ENCODE data around the gene SCAMP1.

Gene SCAMP1

GRCh38 chr5:78495800-78496199 lies 135.4 kb downstream of the SCAMP1 start:
- DNase-seq (ENCODE audit: low read depth): no peak
- in situ Hi-C loops (cut with HindIII; ENCODE audit: low sequenced_read_pairs): no loop called here
- TF ChIP-seq CTCF (IDR thresholded peaks at IDR 0.05; ENCODE audit: low read depth, low read length, missing control alignments): no peak
- H3K4me3 ChIP-seq (ENCODE audit: low read depth, low read length): no peak overlapping the region

GRCh38 chr5:78496373-78496772 lies 136.0 kb downstream of the SCAMP1 start:
- no peak overlapping the region for H3K4me3 ChIP-seq (ENCODE audit: low read depth, low read length)
- in situ Hi-C loops (cut with HindIII; ENCODE audit: low sequenced_read_pairs): no loop called here
- DNase-seq (ENCODE audit: low read depth): no peak
- no peak for TF ChIP-seq CTCF (IDR thresholded peaks at IDR 0.05; ENCODE audit: low read depth, low read length, missing control alignments)

- in situ Hi-C loops (cut with HindIII; ENCODE audit: low sequenced_read_pairs): no loop called here
- no peak for TF ChIP-seq CTCF (IDR thresholded peaks at IDR 0.05; ENCODE audit: low read depth, low read length, missing control alignments)
- no peak overlapping the region for H3K4me3 ChIP-seq (ENCODE audit: low read depth, low read length)
- DNase-seq (ENCODE audit: low read depth): no peak
Measured at GRCh38 chr5:78497573-78498533, 137.4 kb downstream of the SCAMP1 start.

GRCh38 chr5:78499485-78499884 lies 139.1 kb downstream of the SCAMP1 start:
- TF ChIP-seq CTCF (IDR thresholded peaks at IDR 0.05; ENCODE audit: low read depth, low read length, missing control alignments): no peak
- in situ Hi-C loops (cut with HindIII; ENCODE audit: low sequenced_read_pairs): no loop called here
- DNase-seq (ENCODE audit: low read depth): no peak
- H3K4me3 ChIP-seq (ENCODE audit: low read depth, low read length): no peak overlapping the region

GRCh38 chr5:78500028-78500427 lies 139.6 kb downstream of the SCAMP1 start:
- TF ChIP-seq CTCF (IDR thresholded peaks at IDR 0.05; ENCODE audit: low read depth, low read length, missing control alignments): no peak
- no peak for DNase-seq (ENCODE audit: low read depth)
- in situ Hi-C loops (cut with HindIII; ENCODE audit: low sequenced_read_pairs): no loop called here
- H3K4me3 ChIP-seq (ENCODE audit: low read depth, low read length): no peak overlapping the region

- in situ Hi-C loops (cut with HindIII; ENCODE audit: low sequenced_read_pairs): no loop called here
- TF ChIP-seq CTCF (IDR thresholded peaks at IDR 0.05; ENCODE audit: low read depth, low read length, missing control alignments): no peak
- DNase-seq (ENCODE audit: low read depth): no peak
- no peak overlapping the region for H3K4me3 ChIP-seq (ENCODE audit: low read depth, low read length)
Measured at GRCh38 chr5:78500871-78501270, 140.5 kb downstream of the SCAMP1 start.

Data from astrocyte of the cerebellum (primary cell).